H9 (cell line): Measurements from ENCODE around the gene ILDR1. TPM values are rescaled to one million over a fixed set of nuclear protein-coding genes. Genes with fewer than 3 reads are reported as not detected.
A peak's percentile ranks its signal among the peaks of the same experiment; 100 is the strongest.

Experiments
- DNase-seq: peaks from one replicate; pipeline ENCODE4 v3.0.0-alpha.2; 2017
- H2AFZ ChIP-seq: one replicate; pipeline ENCODE4 v1.6.1; 2013; ENCODE audit warnings: mild to moderate bottlenecking, low read length, control low read depth, moderate library complexity
- H2AK5ac ChIP-seq: 2 replicates; pipeline ENCODE4 v1.6.1; 2013; ENCODE audit warnings: low read length, control low read depth, mixed read lengths; ENCODE audit not compliant: insufficient read length
- H2BK120ac ChIP-seq: one replicate; pipeline ENCODE4 v1.6.1; 2013; ENCODE audit warnings: low read depth, mild to moderate bottlenecking, low read length, control low read depth, inconsistent platforms; ENCODE audit not compliant: poor library complexity, severe bottlenecking
- H2BK12ac ChIP-seq: 2 replicates; pipeline ENCODE4 v1.6.1; 2013; ENCODE audit warnings: low read length, control low read depth, mixed read lengths, low read depth; ENCODE audit not compliant: insufficient read length
- H2BK15ac ChIP-seq: 2 replicates; pipeline ENCODE4 v1.6.1; 2013; ENCODE audit warnings: low read depth, low read length, control low read depth
- H2BK20ac ChIP-seq: one replicate; pipeline ENCODE4 v1.6.1; 2013; ENCODE audit warnings: low read depth, mild to moderate bottlenecking, low read length, control low read depth, inconsistent platforms; ENCODE audit not compliant: poor library complexity, severe bottlenecking
- H2BK5ac ChIP-seq: 2 replicates; pipeline ENCODE4 v1.6.1; 2013; ENCODE audit warnings: low read length, control low read depth, mixed read lengths; ENCODE audit not compliant: insufficient read length
- H3K14ac ChIP-seq: 2 replicates; pipeline ENCODE4 v1.6.1; 2013; ENCODE audit warnings: low read length, control low read depth; ENCODE audit not compliant: insufficient read depth
- H3K18ac ChIP-seq: 2 replicates; pipeline ENCODE4 v1.6.1; 2013; ENCODE audit warnings: low read depth, mild to moderate bottlenecking, mixed read lengths, low read length, control low read depth; ENCODE audit not compliant: insufficient read length
- H3K23ac ChIP-seq: 2 replicates; pipeline ENCODE4 v1.6.1; 2013; ENCODE audit warnings: low read length, control low read depth, mixed read lengths, low read depth; ENCODE audit not compliant: insufficient read length
- H3K23me2 ChIP-seq: 2 replicates; pipeline ENCODE4 v1.6.1; 2013; ENCODE audit warnings: low read depth, mild to moderate bottlenecking, mixed read lengths, low read length, control low read depth; ENCODE audit not compliant: insufficient read length, poor library complexity, severe bottlenecking
- H3K27ac ChIP-seq: 2 replicates; pipeline ENCODE4 v1.5.1; 2013; ENCODE audit warnings: low read length, control low read depth, mixed read lengths, low read depth; ENCODE audit not compliant: insufficient read length
- H3K27me3 ChIP-seq: 2 replicates; pipeline ENCODE4 v1.6.1; 2013; ENCODE audit warnings: low read length, control low read depth, inconsistent platforms; ENCODE audit not compliant: insufficient read depth
- H3K4ac ChIP-seq: 2 replicates; pipeline ENCODE4 v1.6.1; 2013; ENCODE audit warnings: low read depth, mild to moderate bottlenecking, control low read depth, inconsistent platforms, low read length, moderate library complexity
- H3K4me1 ChIP-seq: 2 replicates; pipeline ENCODE4 v1.6.1; 2013; ENCODE audit warnings: low read length, control low read depth, inconsistent platforms; ENCODE audit not compliant: insufficient read depth
- H3K4me2 ChIP-seq: 2 replicates; pipeline ENCODE4 v1.6.1; 2013; ENCODE audit warnings: low read length, control low read depth, mixed read lengths; ENCODE audit not compliant: insufficient read length, insufficient read depth
- H3K56ac ChIP-seq: 2 replicates; pipeline ENCODE4 v1.6.1; 2013; ENCODE audit warnings: low read depth, mild to moderate bottlenecking, mixed read lengths, low read length, control low read depth; ENCODE audit not compliant: insufficient read length
- H3K79me1 ChIP-seq: 2 replicates; pipeline ENCODE4 v1.6.1; 2013; ENCODE audit warnings: low read depth, mild to moderate bottlenecking, moderate library complexity, low read length, control low read depth, inconsistent platforms; ENCODE audit not compliant: insufficient read depth, poor library complexity, severe bottlenecking
- H3K79me2 ChIP-seq: 2 replicates; pipeline ENCODE4 v1.6.1; 2013; ENCODE audit warnings: low read length, control low read depth, inconsistent platforms; ENCODE audit not compliant: insufficient read depth
- H3K9ac ChIP-seq: 2 replicates; pipeline ENCODE4 v1.6.1; 2013; ENCODE audit warnings: low read length, control low read depth, mixed read lengths; ENCODE audit not compliant: insufficient read length; ENCODE audit errors: extremely low read depth
- H3K9me3 ChIP-seq: one replicate; pipeline ENCODE4 v1.6.1; 2013; ENCODE audit warnings: low read depth, low read length, inconsistent platforms; ENCODE audit not compliant: control insufficient read depth
- H3T11ph ChIP-seq: one replicate; pipeline ENCODE4 v1.6.1; 2013; ENCODE audit warnings: mild to moderate bottlenecking, low read length, control low read depth, inconsistent platforms
- H4K20me1 ChIP-seq: one replicate; pipeline ENCODE4 v1.6.1; 2013; ENCODE audit not compliant: control insufficient read depth, insufficient read length, insufficient read depth
- H4K5ac ChIP-seq: 2 replicates; pipeline ENCODE4 v1.6.1; 2013; ENCODE audit warnings: low read depth, mild to moderate bottlenecking, mixed read lengths, low read length, control low read depth; ENCODE audit not compliant: insufficient read length
- H4K8ac ChIP-seq: replicated peaks from 2 replicates; pipeline ENCODE4 v1.6.1; 2013; ENCODE audit warnings: low read length, control low read depth, mixed read lengths, low read depth; ENCODE audit not compliant: insufficient read length
- H4K91ac ChIP-seq: 2 replicates; pipeline ENCODE4 v1.6.1; 2013; ENCODE audit warnings: low read depth, mild to moderate bottlenecking, moderate library complexity, mixed read lengths, low read length, control low read depth; ENCODE audit not compliant: insufficient read length
- H3K27ac Mint-ChIP-seq, 3 experiments: 2 replicates in 2 of 3; 3 replicates in 1 of 3; pipeline ENCODE4 v1.8.0; 2020 to 2021; ENCODE audit warnings: mixed read lengths in 3 of 3, mild to moderate bottlenecking in 1 of 3, moderate library complexity in 1 of 3
- H3K27me3 Mint-ChIP-seq: 2 replicates; pipeline ENCODE4 v1.8.0; 2021; ENCODE audit warnings: low read depth, mild to moderate bottlenecking, moderate library complexity, mixed read lengths
- H3K36me3 Mint-ChIP-seq, 3 experiments: 2 replicates in 2 of 3; 3 replicates in 1 of 3; pipeline ENCODE4 v1.8.0; 2020 to 2021; ENCODE audit warnings: low read depth in 3 of 3, mixed read lengths in 3 of 3; ENCODE audit not compliant: insufficient read depth in 1 of 3
- H3K4me1 Mint-ChIP-seq, 2 experiments: 2 replicates each; pipeline ENCODE4 v1.8.0; 2020; ENCODE audit warnings: mixed read lengths in 2 of 2
- H3K4me3 Mint-ChIP-seq, 2 experiments: 2 replicates in 1 of 2; 3 replicates in 1 of 2; pipeline ENCODE4 v1.8.0; 2020 to 2021; ENCODE audit warnings: mild to moderate bottlenecking in 2 of 2, mixed read lengths in 2 of 2, moderate library complexity in 1 of 2
- H3K9me3 Mint-ChIP-seq, 2 experiments: 2 replicates in 1 of 2; 3 replicates in 1 of 2; pipeline ENCODE4 v1.8.0; 2020; ENCODE audit warnings: mild to moderate bottlenecking in 2 of 2, mixed read lengths in 2 of 2, moderate library complexity in 1 of 2
- CTCF ChIP-seq: fragments of 200-600 bp; sonication (generic); conservative IDR thresholded peaks from 3 replicates; pipeline ENCODE4 v1.8.0; 2021; ENCODE audit warnings: antibody characterized with exemption, mild to moderate bottlenecking
- WGBS: extraction: QIAGEN DNeasy Blood & Tissue Kit; methylation state at CpG from one replicate; pipeline ENCODE4 v1.1.7; 2013; ENCODE audit warnings: missing lambda C conversion rate, low lambda C conversion rate, mixed read lengths; ENCODE audit not compliant: insufficient read length; ENCODE audit errors: extremely low coverage; 5-methylcytosine and 5-hydroxymethylcytosine counted together
- total RNA-seq: library from RNA; stranded (reverse); gene quantifications from 2 replicates; pipeline ENCODE4 v1.2.1, GENCODE V29; 2021

Gene ILDR1
- total RNA-seq, 1 experiment from 2014 or later: 0.68 TPM

DNA sequence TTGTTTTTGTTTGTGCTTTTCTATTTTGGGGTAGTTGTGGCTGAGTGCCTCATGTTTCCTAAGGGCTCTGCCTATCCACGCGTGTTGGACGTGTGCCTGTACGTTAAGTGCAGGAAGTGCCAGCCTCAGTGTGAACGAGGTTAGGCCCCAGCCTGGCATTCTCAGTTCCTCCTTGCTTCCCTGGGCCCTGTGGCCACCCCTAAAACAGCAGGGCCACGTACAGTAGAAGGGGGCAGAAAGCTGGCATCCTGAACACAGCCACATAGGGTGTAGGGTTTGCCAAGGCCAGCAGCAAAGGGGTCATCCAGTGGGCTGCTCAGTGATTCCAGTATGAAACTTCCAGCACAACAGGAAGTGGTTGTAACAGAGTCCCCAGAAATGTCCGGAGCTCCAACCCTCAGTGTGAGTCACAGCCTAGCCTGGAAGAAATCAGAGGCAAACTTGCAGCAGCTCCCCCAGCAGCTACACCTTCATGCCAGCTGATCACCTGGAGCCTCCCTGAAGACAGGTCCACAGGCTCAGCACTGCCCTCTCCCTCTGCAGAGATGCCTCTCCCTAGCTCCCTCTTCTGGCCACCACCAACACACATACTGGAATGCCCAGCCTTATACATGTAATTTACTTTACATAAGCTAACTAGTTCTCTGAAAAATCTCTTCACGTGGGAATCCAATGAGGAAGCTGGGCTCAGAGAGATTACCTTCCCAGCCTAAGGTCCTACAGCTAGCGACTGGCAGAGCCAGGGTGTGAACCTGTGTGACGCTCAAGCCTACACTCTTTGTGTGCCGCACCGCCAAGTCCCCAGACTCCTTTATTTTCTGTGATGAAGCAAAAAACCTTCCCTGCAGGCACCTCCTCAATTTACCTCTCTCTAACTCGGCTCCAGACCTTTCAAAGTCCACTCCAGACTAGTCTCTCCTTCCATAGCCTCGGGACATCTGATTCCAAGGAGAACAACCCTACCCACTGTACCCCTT is 26.6 kb downstream of the ILDR1 start:
- Histone ChIP-seq H3K79me2 (no peaks in the 10 kb centered on the region), H2BK120ac (no peak overlapping the region), H3K56ac (no peak overlapping the region), H4K20me1 (no peaks in the 10 kb centered on the region), H3K4me1 (no peaks in the 10 kb centered on the region; the same call in 1 of the 2 replicates), H2AFZ (no peak overlapping the region), H3K9ac (no peak overlapping the region), H2BK20ac (no peak overlapping the region), H3K14ac (no peak overlapping the region), H3K9me3 (no peaks in the 10 kb centered on the region), H3T11ph (no peak overlapping the region), H3K18ac (no peak overlapping the region), H3K4me2 (no peak overlapping the region), H3K23me2 (no peaks in the 10 kb centered on the region), H2BK12ac (no peak overlapping the region), H3K23ac (no peak overlapping the region), H4K8ac (no peak overlapping the region), H3K79me1 (no peaks in the 10 kb centered on the region), H2BK15ac (no peak overlapping the region), H2AK5ac (no peak overlapping the region), H3K4ac (no peak overlapping the region), H4K5ac (no peak overlapping the region), H3K27me3 (no peaks in the 10 kb centered on the region), H4K91ac (no peak overlapping the region), H2BK5ac (no peak overlapping the region), H3K27ac (no peak overlapping the region)
- H3K4me3 Mint-ChIP-seq: no peak overlapping the region
- no peaks in the 10 kb centered on the region for H3K27me3 Mint-ChIP-seq
- H3K4me1 Mint-ChIP-seq: peaks cover 7 to 8% of the 10 kb centered on the region in 2 experiments
- H3K9me3 Mint-ChIP-seq: no peaks in the 10 kb centered on the region
- peak; percentile 82 for DNase-seq
- peak; percentile 87 for TF ChIP-seq CTCF
- H3K36me3 Mint-ChIP-seq: no peaks in the 10 kb centered on the region
- peak overlapping the region in 1 of 3 experiments; percentile 32; a peak in 2 of 7 replicates for H3K27ac Mint-ChIP-seq
- no CpG with 5 or more reads among the region's 14 CpGs for WGBS
